Measurements from ENCODE around the gene RTN4RL2.
A peak's percentile ranks its signal among the peaks of the same experiment; 100 is the strongest.
"Not testable (repeated sequence)": the region's sequence is repeated elsewhere in the genome, so short reads cannot be mapped to it uniquely, and the experiment has no call there.

The RTN4RL2 gene

GRCh38 chr11:57436031-57436430 lies 24.3 kb upstream of the RTN4RL2 start:
- no peak for DNase-seq (ENCODE audit: extremely low spot score)
- ChIA-PET CTCF (interaction anchor here (1.6 kb wide), 1 partner anchor 91 kb away, joined by 4 read pairs; no protein-coding TSS in a partner anchor), POLR2A (no interaction called here)
- TF ChIP-seq FOXM1 (IDR thresholded peaks at IDR 0.05; ENCODE audit: borderline replicate concordance), result no peak
- TF ChIP-seq HDGF (IDR thresholded peaks at IDR 0.05; ENCODE audit: borderline replicate concordance), result no peak
- no peak for TF ChIP-seq L3MBTL2 (conservative IDR thresholded peaks at IDR 0.05)
- TF ChIP-seq NFRKB (IDR thresholded peaks at IDR 0.05), result no peak
- TF ChIP-seq CTBP1 (IDR thresholded peaks at IDR 0.05; ENCODE audit: borderline replicate concordance), result no peak
- TF ChIP-seq BHLHE40 (IDR thresholded peaks at IDR 0.05; ENCODE audit: borderline replicate concordance), result no peak
- TF ChIP-seq FOXA1 (IDR thresholded peaks at IDR 0.05), result no peak
- no peak for TF ChIP-seq SP1 (IDR thresholded peaks at IDR 0.05)
- no peak for TF ChIP-seq PKNOX1 (IDR thresholded peaks at IDR 0.05)
- no peak for TF ChIP-seq FOXK2 (IDR thresholded peaks at IDR 0.05)
- no peak for TF ChIP-seq LEF1 (IDR thresholded peaks at IDR 0.05; ENCODE audit: borderline replicate concordance)
- no peak for TF ChIP-seq ELF4 (IDR thresholded peaks at IDR 0.05)
- no peak for TF ChIP-seq SUZ12 (IDR thresholded peaks at IDR 0.05)
- no peak for TF ChIP-seq ZNF384 (IDR thresholded peaks at IDR 0.05)
- no peak for TF ChIP-seq ARNT (IDR thresholded peaks at IDR 0.05)
- no peak for TF ChIP-seq TARDBP (IDR thresholded peaks at IDR 0.05)

GRCh38 chr11:57438345-57439285 lies 21.7 kb upstream of the RTN4RL2 start:
- TF ChIP-seq FOXK2 (IDR thresholded peaks at IDR 0.05) (no peak), SUZ12 (IDR thresholded peaks at IDR 0.05) (no peak), BHLHE40 (IDR thresholded peaks at IDR 0.05; ENCODE audit: borderline replicate concordance) (no peak), LEF1 (IDR thresholded peaks at IDR 0.05; ENCODE audit: borderline replicate concordance) (no peak), SP1 (IDR thresholded peaks at IDR 0.05) (no peak), ELF4 (IDR thresholded peaks at IDR 0.05) (no peak), NFRKB (IDR thresholded peaks at IDR 0.05) (no peak), HDGF (IDR thresholded peaks at IDR 0.05; ENCODE audit: borderline replicate concordance) (no peak), FOXM1 (IDR thresholded peaks at IDR 0.05; ENCODE audit: borderline replicate concordance) (no peak), TARDBP (IDR thresholded peaks at IDR 0.05) (no peak)
- ChIA-PET CTCF (no interaction called here), POLR2A (no interaction called here)
- DNase-seq (ENCODE audit: extremely low spot score), result no peak

- TF ChIP-seq HDGF (IDR thresholded peaks at IDR 0.05; ENCODE audit: borderline replicate concordance), result no peak
- TF ChIP-seq SUZ12 (IDR thresholded peaks at IDR 0.05), result no peak
- POLR2A ChIA-PET, result no interaction called here
- CTCF ChIA-PET, result no interaction called here
- DNase-seq (ENCODE audit: extremely low spot score), result no peak
Measured at GRCh38 chr11:57439786-57440185, 20.5 kb upstream of the RTN4RL2 start.

- ChIA-PET POLR2A (no interaction called here), CTCF (interaction anchor here (1.0 to 1.5 kb wide), 3 partner anchors 10 to 84 kb away, joined by 3 to 4 read pairs (median 4); no protein-coding TSS in a partner anchor)
- TF ChIP-seq PKNOX1 (IDR thresholded peaks at IDR 0.05) (no peak), SUZ12 (IDR thresholded peaks at IDR 0.05) (no peak), SP1 (IDR thresholded peaks at IDR 0.05) (no peak), CTBP1 (IDR thresholded peaks at IDR 0.05; ENCODE audit: borderline replicate concordance) (no peak), ELF4 (IDR thresholded peaks at IDR 0.05) (no peak), FOXM1 (IDR thresholded peaks at IDR 0.05; ENCODE audit: borderline replicate concordance) (no peak), TARDBP (IDR thresholded peaks at IDR 0.05) (no peak)
- DNase-seq (ENCODE audit: extremely low spot score), result no peak
Measured at GRCh38 chr11:57440744-57441414, 19.4 kb upstream of the RTN4RL2 start.

- TF ChIP-seq HDGF (IDR thresholded peaks at IDR 0.05; ENCODE audit: borderline replicate concordance) (no peak), SUZ12 (IDR thresholded peaks at IDR 0.05) (no peak), PKNOX1 (IDR thresholded peaks at IDR 0.05) (peak; percentile 10; the same call in 1 of the 2 replicates)
- ChIA-PET CTCF (interaction anchor here (2.7 kb wide), 1 partner anchor 13 kb away, joined by 20 read pairs; no protein-coding TSS in a partner anchor), POLR2A (no interaction called here)
- no peak for DNase-seq (ENCODE audit: extremely low spot score)
Measured at GRCh38 chr11:57444362-57445121, 15.8 kb upstream of the RTN4RL2 start.

- POLR2A ChIA-PET, result not testable (repeated sequence)
Measured at GRCh38 chr11:57445122-57445394, 15.3 kb upstream of the RTN4RL2 start.

More at GRCh38 chr11:57445122-57445394, 15.3 kb upstream of the RTN4RL2 start:
- CTCF ChIA-PET, result interaction anchor here (0.5 kb wide), 1 partner anchor 47 kb away, joined by 4 read pairs; no protein-coding TSS in a partner anchor
- not testable (repeated sequence) for DNase-seq (ENCODE audit: extremely low spot score)

Measured in HEK293T (cell line).